Hematopoietic multipotent progenitor cell treated with erythropoietin and hydrocortisone succinate and interleukin-3 and kit ligand, for 4 days (in vitro differentiated cells): Measurements from ENCODE around the gene PANK4.

Source experiments
- DNase-seq: peaks from one replicate; pipeline ENCODE4 v3.0.0-alpha.2; 2015

Gene PANK4

DNA sequence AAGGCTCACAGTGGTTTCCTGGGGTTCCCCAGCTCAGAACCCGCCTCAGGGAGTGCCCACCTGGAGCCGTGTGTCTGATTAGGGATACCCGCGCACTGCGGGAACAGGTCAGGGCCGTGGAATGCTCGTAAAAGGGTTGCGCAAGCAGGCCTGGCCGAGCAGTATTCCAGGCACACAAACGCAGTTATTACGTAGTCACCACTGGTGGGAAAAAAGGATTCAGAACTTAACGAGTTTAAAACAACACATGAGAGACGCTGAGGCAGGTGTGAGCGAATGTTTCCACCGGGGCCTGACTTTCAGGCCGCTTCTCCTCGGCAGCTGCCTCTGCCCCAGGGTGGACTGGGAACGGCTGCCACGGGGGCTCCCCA lies 32.1 kb downstream of the PANK4 start:
- no peak for DNase-seq

DNA sequence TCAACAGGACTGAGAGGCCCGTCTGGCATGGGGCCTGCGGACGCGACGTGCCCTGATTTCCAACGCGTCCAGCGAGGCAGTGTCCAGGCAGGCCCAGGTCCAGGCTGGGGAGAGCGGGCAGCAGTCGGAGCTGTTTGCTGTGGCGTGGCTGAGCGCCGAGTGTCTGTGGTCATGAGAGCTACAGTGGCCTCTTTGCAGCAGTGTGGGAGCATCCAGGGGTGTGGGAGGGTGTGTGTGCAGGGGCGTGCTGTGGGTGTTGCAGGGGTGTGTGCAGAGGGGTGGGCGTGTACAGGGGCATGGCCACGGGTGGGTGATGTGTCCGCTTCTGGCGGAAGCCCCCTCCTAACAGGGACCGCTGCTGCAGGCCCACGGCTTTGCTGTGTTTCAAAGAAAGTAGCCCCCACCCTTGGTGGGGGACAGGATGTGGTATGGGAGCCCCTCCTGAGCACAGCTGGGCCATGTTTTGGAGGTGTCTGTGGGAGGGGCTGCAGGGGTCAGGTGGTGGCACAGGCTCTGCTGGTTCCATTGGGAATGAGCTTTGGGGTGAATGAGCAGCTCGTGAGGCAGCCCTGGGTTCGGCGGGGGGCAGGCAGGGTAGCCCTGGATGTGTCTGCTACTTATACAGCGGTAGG lies 32.6 kb downstream of the PANK4 start:
- no peak for DNase-seq

DNA sequence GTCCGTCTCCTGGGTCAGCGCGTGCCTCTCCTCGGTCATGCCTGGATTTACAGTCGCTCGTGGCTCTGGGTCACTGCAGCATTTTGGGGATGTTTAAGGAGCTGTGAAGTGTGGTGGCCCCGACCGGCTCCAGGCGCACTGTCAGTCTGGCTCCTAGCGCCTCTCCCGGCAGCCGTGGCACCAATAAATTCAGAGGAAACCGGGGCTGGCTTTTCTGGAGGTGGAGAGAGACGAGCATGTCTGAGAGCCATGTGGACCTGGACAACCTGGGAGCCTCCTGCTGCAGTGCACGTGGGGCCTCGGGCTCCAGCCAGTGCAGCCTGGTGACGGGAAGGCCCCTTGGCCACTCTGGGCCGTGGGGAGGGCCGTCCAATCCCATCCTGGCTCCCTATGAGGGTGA lies 33.2 kb downstream of the PANK4 start:
- no peak for DNase-seq

DNA sequence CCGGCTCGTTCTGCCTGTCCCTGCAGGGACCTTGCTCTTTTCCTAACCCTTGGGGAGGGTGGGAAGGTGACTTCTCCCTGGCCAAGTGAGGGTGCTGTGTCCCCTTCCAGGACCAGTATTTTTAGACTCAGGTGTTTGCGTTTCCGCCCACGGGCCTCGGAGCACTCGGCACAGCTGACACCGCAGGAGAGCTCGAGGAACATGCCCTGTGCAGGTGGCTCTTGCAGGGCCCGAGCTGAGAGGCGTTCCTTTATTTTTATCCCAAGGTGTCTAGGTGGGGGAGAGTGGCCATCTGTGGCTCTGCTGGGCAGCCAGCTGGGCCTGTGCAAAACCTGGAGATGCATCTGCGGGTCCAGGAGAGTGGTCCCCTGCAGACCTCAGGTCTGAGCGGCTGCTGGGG lies 34.3 kb downstream of the PANK4 start:
- no peak for DNase-seq

DNA sequence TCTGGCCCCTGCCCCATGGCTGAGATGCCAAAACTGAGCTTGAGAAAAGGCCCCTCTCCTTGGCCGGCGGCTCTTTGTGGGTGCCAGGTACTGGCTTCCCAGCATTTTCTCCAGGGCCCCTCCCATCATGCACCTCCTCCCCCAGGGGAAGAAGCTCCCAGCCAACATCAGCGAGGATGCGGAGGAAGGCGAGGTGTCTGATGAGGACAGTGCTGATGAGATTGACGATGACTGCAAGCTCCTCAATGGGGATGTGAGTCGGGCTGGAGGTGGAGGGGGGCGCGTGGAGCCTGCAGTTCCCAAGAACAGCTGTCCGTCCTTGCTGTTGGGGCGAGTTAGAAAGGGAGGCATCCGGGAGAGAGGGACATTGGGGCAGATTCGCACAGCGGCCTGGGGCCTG lies 36.8 kb downstream of the PANK4 start:
- no peak for DNase-seq

DNA sequence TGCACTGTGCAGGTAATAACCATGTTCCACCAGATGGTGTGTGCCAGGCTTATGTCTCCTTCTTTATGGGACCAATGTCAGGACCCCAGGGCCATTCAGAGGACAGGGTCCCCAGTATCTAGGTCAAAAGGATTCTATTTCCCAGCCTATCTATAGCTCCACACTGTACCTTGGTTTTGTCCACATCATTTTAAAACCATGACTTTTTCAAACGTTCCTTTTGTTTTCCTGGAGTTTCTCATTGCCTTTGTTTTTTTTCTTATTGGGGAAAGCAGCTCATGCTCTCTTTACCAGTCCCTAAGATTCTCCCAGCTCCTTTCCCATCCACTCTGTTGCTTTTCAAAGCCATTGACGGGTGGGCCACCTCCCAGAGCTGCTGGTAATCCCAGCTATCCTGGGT lies 37.7 kb downstream of the PANK4 start:
- no peak for DNase-seq

DNA sequence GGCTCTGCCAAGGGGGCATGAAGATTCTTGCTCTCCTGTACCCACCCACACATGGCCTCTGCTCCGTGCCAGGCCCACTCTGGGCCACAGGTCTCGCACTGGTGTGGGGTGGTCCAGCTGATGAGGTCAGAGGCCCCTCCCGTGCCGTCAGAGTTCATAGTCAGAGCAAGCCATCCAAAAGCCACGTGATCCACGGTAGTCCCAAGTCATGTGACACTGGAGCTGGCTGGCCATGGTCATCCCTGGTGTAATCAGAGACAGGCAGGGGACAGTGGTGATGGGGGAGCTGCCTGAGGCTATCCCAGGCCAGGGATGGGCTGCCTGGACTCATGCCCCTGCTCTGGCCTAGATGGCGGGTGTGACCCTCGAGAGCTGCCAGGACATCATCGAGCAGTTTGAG lies 39.8 kb downstream of the PANK4 start:
- DNase-seq: no peak

DNA sequence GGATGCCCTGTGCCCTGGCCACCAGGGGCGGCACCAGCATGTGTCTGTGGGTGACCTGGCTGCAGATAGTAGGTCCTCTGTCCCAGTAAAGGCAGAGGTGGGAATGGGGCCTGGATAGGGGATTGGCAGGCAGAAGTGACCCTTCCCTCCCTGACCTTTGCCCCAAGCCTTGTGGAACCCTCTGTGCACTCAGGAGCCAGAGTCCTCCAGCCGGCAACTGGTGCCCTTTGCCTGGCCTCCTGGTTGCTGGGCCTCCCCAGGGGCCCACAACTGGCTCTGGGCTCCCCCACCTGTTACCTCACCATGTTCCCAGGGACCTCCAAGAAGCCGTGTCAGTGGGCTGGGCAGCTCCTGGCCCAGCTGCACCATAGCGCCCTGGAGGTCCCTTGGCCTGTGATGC lies 40.4 kb downstream of the PANK4 start:
- no peak for DNase-seq

DNA sequence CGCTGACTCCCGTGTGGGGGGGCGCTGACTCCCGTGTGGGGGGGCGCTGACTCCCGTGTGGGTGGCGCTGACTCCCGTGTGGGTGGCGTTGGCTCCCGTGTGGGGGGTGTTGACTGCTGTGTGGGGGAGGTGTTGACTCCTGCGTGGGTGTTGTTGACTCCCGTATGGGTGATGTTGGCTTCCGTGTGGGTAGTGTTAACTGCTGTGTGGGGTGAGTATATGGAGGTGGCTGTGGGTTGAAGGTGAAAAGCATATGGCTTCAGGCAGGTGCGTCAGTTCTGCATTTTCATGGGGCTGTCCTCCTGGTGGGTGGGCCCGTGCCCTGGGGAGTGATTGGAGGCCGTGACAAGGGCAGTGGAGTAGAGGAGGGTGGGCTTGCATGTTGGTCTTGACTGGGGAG lies 42.4 kb downstream of the PANK4 start:
- no peak for DNase-seq

DNA sequence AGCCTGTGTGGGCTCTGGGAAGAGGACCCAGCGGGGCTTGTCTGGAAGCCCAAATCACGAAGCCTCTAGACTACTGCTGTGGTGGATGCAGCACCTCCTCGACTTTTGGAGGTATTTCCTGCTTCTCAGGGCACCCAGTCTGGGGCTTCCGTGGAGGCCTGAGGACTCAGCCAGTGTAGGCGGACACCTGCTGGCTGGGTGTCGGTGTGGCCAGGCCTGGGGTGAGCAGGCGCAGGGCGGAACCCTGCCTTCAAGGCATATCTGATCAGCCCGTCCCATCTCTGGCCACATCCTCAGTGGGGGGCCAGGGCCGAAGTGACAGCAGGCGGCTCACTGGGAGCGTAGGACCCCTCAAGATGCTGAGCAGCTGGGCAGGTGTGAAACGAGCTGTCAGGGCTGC lies 43.4 kb downstream of the PANK4 start:
- no peak for DNase-seq

DNA sequence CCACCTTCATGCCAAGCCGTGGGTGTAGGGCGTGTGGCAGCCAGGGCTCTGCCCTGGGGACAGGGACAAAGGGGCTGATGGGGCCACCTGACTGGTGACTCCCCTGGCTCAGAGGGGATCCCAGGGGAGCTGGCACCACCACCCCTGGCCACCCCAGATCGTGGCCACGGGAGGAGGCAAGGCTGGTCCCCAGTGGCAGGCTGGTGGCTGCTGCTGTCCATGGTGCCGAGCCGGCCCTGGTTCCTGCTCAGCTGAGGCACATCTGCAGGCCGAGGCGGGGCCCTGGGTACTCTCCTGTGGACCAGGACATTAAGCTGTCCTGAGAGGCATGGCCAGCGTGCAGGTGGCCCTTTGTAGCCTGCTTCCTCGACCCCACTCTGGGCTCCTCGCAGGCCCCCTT lies 43.8 kb downstream of the PANK4 start:
- no peak for DNase-seq

DNA sequence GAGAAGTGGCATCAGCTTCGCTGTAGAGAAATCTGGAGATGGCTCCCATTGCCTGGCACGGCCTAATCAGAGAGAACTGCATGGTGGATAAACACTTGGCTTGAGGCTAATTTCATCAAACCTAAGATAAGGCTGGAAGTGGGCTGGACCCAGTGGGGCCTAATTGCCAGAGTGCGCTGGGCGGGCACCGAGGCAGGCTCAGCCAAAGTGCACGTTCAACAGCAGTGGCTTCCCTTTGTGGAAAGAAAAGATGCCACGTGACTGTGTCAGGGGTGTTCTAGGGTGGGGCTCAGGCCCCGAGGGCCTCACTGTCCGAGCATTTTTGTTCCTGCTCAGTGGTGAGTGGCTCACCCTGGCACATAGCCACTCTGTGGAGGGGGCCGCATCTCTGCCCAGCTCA lies 44.5 kb downstream of the PANK4 start:
- DNase-seq: no peak

DNA sequence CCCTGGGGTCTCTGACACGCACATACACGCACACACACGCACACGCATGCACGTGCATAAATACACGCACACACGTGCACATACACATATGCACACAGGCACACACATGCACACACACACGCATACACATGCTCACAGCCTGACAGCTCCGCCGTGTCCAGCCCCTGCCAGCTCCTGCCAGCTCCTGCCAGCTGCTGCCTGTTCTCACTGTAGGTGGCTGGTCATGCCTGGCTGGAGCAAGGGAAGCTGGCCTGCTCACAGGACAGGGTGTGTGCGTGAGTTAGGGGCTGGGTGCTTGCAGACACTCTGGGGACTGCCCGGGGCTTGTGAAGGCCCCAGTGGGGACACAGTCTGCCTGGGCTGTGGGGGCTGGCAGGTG lies 45.4 kb downstream of the PANK4 start:
- DNase-seq: no peak

DNA sequence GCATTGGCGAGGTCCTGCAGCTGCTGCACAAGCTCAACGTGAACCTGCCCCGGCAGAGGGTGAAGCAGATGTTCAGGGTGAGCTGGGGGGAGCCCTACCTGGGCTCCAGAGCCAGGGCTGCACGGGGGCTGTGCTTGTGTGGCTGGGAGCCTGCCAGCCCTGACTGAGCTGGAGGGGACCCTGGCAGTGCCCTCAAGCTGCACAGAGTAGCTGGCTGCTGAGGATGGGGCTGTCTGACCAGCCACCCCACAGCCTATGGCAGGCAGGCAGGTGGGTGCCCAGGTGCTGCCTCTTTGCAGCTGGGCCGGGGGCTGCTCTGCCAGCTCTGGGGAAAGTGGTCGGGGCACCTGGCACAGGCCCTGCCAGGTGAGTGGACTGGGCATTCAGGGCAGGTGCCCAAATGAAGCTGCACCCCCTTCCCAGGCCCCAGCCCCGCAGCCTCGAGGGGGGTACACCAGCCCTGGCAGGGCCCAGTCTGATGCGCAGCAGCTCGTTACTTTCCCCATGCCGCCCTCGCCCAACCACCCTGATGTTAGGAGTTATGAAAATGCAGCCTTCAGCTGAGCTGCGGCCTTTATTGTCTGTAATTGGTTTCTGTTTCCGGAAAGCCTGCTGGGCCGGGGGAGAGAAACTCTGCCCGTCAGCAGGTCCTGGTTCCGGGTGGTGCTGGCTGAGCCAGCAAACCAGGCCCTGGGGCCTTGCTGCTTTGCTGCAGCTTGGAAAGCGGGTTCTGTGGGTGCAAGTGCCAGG lies 46.0 kb downstream of the PANK4 start:
- no peak for DNase-seq

DNA sequence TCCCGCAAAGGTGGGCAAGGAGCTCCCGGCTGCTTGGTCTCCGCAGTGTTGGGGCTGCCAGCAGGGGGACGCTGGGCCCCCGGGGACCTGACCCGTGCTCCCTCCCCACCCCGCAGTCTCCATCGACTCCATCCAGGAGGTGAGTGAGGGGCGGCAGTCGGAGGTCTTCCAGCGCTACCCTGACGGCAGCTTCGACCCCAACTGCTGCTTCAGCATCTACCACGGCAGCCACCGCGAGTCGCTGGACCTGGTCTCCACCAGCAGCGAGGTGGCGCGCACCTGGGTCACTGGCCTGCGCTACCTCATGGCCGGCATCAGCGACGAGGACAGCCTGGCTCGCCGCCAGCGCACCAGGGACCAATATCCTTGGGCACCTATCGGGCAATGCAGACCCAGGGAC lies 46.8 kb downstream of the PANK4 start:
- no peak for DNase-seq

DNA sequence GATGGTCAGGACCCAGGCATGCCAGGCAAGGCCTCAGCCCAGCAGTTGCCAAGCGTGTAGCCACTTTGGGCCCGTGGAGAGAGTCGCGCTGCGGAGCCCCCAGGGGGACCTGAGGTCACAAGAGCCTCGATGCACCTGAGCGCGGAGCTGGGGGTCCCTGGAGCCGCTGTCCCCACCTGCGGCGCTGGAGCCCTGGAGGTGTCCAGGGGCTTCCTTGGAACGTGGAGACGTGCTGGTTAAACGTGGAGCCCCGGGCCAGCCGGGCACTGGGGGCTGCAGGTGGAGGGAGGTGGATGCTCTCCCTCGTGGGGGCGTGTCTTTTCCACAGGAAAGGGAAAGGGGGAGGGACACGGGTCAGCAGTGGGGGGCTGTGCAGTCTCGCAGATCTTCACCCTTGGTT lies 47.2 kb downstream of the PANK4 start:
- no peak for DNase-seq

DNA sequence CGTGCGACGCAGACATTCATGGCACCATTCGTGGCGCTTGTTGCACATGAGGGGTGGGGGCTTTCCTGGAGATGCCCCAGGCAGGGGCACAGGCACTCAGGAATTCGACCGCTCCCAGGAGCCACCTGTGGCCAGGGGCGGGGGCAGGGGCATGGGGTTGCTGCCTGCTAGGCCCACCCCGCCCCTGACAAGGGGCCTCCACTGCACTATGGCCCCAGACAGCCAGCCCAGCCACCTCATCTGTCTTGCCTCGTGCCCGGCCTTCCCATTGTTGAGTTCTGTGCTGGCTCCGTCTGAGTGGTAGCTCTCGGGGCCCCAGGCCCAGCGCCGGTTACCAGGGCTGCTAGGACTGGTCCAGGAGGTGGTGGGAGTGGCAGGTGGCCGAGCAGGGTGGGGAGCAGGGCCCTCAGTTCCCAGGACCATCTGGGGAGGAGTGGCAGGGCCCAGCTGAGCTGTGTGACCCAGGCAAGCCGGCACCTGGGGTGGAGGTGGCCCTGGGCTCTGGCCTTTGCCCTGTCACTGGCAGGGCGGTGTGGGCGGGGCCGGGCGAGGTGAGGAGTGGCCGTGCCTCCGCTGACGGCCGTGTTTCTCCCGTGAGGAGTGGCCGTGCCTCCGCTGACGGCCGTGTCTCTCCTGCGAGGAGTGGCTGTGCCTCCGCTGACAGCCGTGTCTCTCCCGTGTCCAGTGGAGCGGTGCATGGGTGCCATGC lies 48.5 kb downstream of the PANK4 start:
- no peak for DNase-seq

DNA sequence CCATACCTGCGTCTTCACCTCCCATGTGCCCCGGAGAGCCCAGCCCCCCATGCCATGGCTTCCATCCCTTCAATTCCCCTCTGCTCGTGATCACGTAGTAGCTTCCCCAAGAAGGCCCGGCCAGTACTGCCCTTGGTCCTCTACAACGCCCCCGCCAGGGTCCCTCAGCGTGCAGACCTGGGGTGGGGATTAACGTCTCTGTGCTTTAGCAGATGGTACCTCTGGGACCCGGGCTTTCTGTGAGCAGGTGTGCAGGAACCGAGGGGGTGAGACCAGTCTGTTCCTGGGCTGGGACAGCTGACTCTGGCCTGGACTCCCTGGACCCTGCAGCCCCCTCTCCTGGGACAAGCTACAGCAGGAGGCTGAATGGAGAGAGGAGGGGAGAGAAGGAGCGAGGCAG lies 49.1 kb downstream of the PANK4 start:
- DNase-seq: no peak

DNA sequence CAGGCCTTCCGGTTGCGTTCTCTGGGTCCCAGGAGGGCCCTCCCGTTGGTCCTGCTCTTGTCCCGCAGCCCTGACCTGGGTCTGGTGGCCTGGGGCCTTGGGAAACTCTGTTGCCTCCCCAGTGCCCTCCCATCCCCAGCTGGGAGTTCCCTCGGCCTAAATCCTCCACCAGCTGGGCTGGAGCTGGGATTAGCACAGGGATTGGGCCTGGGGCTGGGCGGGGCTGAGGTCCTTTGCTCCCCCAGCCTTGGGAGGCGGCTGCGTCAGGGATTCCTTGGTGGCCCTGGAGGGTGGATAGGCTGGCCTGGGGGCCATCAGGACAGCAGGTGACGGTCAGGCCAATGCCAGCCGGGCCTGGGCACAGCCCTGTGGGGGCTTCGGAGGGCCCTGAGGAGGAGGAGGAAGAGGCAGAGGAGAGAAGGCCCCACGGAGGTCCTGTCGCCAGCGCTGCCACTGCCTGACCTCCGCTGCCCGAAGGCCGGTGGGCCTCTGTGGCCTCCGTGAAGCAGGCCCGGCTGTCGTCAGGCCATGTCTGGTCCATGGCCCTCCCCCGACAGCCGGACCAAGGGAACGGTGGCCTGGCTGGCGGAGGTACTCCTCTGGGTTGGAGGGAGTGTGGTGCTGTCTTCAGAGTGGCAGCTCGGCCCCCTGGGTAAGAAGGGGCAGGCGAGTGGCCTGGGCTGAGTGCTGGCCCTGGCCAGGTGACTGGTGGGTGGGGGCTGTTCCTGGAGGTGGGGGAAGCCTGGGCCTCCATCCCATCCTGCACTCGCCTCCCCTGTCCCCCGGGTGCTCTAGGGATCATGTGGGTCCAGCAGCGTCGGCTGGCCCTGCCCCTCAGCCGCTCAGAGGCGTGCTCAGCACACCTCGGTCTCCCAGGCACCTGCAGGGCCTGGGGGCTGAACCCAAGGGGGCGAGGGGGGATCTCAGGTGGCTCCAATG lies 50.1 kb downstream of the PANK4 start, which contains the start of gene PLCH2:
Gene PLCH2, plus strand, starts transcription at position 229 of the 939 bp plus-strand sequence. Its CDS starts 300 bp downstream, at position 529.
- no peak for DNase-seq

DNA sequence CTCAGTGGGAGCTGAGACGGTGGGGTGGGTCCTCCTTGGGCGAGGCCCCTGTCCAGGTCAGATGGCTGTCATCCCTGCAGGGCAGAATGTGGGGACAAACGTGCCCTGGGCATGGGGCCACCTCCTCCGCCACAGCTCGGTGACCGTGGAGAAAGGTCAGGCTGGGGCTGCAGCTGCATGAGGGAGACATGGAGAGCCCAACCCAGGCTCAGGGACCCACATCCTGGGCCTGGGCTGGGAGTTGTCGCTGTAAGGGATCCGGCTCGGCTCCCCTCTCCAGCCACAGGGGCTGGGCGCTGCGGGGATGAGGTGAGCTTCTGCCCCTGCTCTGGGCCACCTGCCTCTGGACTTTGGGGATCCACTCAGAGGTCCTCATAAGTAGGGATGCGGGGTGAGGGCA lies 50.8 kb downstream of the PANK4 start:
- DNase-seq: no peak

DNA sequence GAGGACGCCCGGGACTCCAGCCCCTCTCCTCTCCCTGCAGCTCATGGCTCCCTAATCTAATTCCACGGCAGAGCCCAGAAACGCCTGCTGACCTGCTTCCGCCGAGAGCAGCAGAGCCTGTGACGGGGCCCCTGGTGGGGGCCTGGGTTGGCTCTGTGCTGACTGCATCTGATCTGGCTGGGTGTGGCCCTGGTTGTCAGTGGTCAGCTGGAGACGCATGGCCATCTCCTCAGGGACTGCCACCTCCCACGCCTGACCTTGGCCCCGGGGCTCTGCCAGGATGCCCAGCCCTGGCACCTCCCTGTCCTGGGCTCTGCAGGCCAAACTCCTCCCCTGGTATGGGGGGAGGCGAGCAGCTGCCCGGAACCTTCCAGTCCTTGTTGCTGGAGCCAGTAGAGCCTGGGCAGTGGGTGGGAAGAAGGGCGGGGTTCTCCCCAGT lies 51.4 kb downstream of the PANK4 start:
- DNase-seq: no peak

DNA sequence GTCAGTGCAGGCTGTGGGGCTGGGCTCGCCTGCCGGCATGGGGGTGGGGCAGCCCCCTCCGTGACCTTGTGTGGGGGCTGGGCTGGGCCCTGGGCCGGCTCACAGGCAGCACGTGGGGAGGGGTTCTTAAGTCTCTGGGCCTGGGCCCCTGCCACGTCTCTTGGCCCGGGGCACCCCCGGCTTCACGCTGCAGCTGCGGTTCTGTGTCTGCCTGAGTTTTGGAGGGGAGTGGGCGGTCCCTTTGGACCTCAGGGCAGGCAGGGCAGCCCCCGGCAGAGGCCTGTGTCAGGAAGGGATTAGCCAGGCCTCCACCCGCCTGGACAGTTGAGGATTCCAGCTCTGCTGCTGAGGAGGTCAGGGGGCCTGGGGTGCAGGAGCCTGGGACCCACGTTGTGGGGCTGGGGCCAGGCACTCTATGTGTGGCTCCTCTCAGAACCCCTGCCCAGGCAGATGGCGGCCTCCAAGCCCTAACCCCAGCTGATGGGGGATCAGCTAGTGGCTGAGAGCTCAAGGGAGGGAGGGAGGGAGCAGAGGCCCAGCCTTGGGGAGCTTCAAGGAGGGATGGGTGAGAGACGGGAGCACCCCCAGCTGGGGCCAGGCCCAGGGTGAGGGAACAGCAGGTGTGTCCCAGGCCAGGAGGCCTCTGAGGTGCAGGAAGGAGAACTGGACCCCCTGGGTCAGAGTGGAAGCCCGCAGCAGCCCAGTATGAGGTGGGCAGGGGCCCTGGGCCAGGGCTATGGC lies 52.1 kb downstream of the PANK4 start:
- DNase-seq: no peak
